Keratinocyte (primary cell): ENCODE results near the gene RFC3. TPM values are rescaled to one million over a fixed set of nuclear protein-coding genes. Genes with fewer than 3 reads are reported as not detected.

ENCODE experiments used
- DNase-seq: peaks from one replicate; pipeline ENCODE4 v3.0.0-alpha.2; 2011; ENCODE audit warnings: low read depth, missing footprints, low spot score
- FAIRE-seq: peaks from 2 replicates; lab custom pipeline; 2011; peaks lifted over from hg19 to GRCh38; lab: Jason Lieb, UNC
- H2AFZ ChIP-seq: 2 replicates; pipeline ENCODE4 v1.6.0; 2012; ENCODE audit warnings: low read length, control low read depth, inconsistent platforms; ENCODE audit not compliant: control insufficient read depth
- H3K27ac ChIP-seq: 2 replicates; pipeline ENCODE4 v1.5.1; 2011; ENCODE audit warnings: low read length; ENCODE audit not compliant: control insufficient read depth, insufficient read depth
- H3K27me3 ChIP-seq: 3 replicates; pipeline ENCODE4 v1.6.0; 2011; ENCODE audit warnings: low read length; ENCODE audit not compliant: control insufficient read depth, insufficient read depth; ENCODE audit errors: extremely low read depth
- H3K36me3 ChIP-seq, 2 experiments: 2 replicates in 1 of 2; 3 replicates in 1 of 2; pipeline ENCODE4 v1.5.1; 2011; ENCODE audit warnings: low read length in 2 of 2, mild to moderate bottlenecking in 1 of 2; ENCODE audit not compliant: control insufficient read depth in 2 of 2, insufficient read depth in 2 of 2; ENCODE audit errors: extremely low read depth in 1 of 2
- H3K4me1 ChIP-seq: 3 replicates; pipeline ENCODE4 v1.5.1; 2011; ENCODE audit warnings: low read length; ENCODE audit not compliant: control insufficient read depth, insufficient read depth; ENCODE audit errors: extremely low read depth
- H3K4me2 ChIP-seq: 3 replicates; pipeline ENCODE4 v1.6.0; 2011; ENCODE audit warnings: low read depth, low read length; ENCODE audit not compliant: control insufficient read depth, insufficient read depth; ENCODE audit errors: extremely low read depth
- H3K4me3 ChIP-seq, 3 experiments: fragments of 200-600 bp in 1 of 3; sonication (generic) in 1 of 3; 2 replicates in 2 of 3; 3 replicates in 1 of 3; pipeline ENCODE4 v1.5.1; 2011 to 2016; ENCODE audit warnings: low read length in 3 of 3, mild to moderate bottlenecking in 3 of 3, control low read depth in 2 of 3, inconsistent platforms in 1 of 3, low read depth in 1 of 3, mixed read lengths in 1 of 3, mixed run types in 1 of 3, moderate library complexity in 1 of 3; ENCODE audit not compliant: control insufficient read depth in 2 of 3, insufficient read depth in 2 of 3; ENCODE audit errors: extremely low read depth in 1 of 3
- H3K79me2 ChIP-seq: 2 replicates; pipeline ENCODE4 v1.6.0; 2012; ENCODE audit warnings: low read length; ENCODE audit not compliant: control insufficient read depth, insufficient read depth
- H3K9ac ChIP-seq: 3 replicates; pipeline ENCODE4 v1.6.0; 2011; ENCODE audit warnings: low read length; ENCODE audit not compliant: control insufficient read depth, insufficient read depth; ENCODE audit errors: extremely low read depth
- H3K9me1 ChIP-seq: 3 replicates; pipeline ENCODE4 v1.6.0; 2011; ENCODE audit warnings: low read length; ENCODE audit not compliant: control insufficient read depth, insufficient read depth; ENCODE audit errors: extremely low read depth
- H3K9me3 ChIP-seq: 2 replicates; pipeline ENCODE4 v1.5.1; 2012; ENCODE audit warnings: low read depth, low read length; ENCODE audit not compliant: control insufficient read depth
- H4K20me1 ChIP-seq: 3 replicates; pipeline ENCODE4 v1.6.0; 2011; ENCODE audit warnings: low read length; ENCODE audit not compliant: control insufficient read depth, insufficient read depth; ENCODE audit errors: extremely low read depth
- CTCF ChIP-seq, 3 experiments: IDR thresholded peaks in 1 of 3; conservative IDR thresholded peaks in 1 of 3; optimal IDR thresholded peaks in 1 of 3; 2 replicates in 2 of 3; 3 replicates in 1 of 3; pipeline versions ENCODE3 to v1.5.1; 2011; ENCODE audit warnings: low read length in 3 of 3, mild to moderate bottlenecking in 3 of 3, moderate library complexity in 2 of 3, control low read depth in 1 of 3, inconsistent platforms in 1 of 3; ENCODE audit not compliant: insufficient read depth in 2 of 3; ENCODE audit errors: extremely low read depth in 1 of 3
- EZH2 ChIP-seq: IDR thresholded peaks from one replicate; pipeline ENCODE4 v1.6.1; 2012; ENCODE audit warnings: inconsistent platforms, mild to moderate bottlenecking, low read length, moderate library complexity
- dilution Hi-C: fragments of 300-500 bp; cut with MboI; formaldehyde crosslinking; loops from one replicate; pipeline ENCODE4 v1.7.0; 2020; ENCODE audit warnings: low sequenced_read_pairs; ENCODE audit not compliant: extremely low pct_ligation_motif_present
- polyA plus RNA-seq, 5 experiments: library from polyadenylated mRNA; depleted of rRNA in 3 of 5; stranded (reverse) in 3 of 5; stranded (forward) in 1 of 5; unstranded in 1 of 5; fragments of >200 nt; gene quantifications; 1 replicate in 1 of 5; 2 replicates in 3 of 5; 3 replicates in 1 of 5; pipeline versions ENCODE4 v1.2.1 to v1.2.3, GENCODE V29; 2011 to 2012; ENCODE audit warnings: missing spikeins in 2 of 5, low read depth in 1 of 5, low replicate concordance in 1 of 5

The RFC3 gene
- polyA plus RNA-seq, 1 donor (not counting 4 experiments of a cell fraction or from before 2014, with no cell fraction given), result 20.8 TPM

- DNase-seq, result no peak
- H3K36me3 ChIP-seq, result no peaks in the 10 kb centered on the region
- dilution Hi-C loops, result no loop called here
Measured at GRCh38 chr13:33863188-33863789, 45.3 kb downstream of the RFC3 start.

DNA sequence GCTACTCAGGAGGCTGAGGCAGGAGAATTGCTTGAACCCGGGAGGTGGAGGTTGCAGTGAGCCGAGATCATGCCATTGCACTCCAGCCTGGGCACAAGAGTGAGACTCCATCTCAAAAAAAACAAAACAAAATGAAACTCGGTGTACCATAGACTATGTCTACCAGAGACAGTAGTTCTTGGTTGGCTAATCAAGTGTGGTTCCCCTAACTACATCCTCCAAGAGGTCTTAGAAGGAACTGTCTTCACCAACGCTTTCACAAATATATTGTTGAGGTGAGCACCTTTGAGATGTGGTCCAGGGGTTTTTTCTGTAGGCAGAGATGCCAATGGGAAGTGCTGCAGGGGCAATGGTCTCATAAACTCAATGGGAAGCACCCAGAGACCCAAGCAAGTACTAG, 48.0 kb downstream of the RFC3 start:
- H4K20me1 ChIP-seq, result no peaks in the 10 kb centered on the region
- dilution Hi-C loops, result no loop called here
- H3K4me1 ChIP-seq, result no peaks in the 10 kb centered on the region
- FAIRE-seq, result no peak
- no peak overlapping the region for H3K9ac ChIP-seq
- DNase-seq, result no peak
- H3K27ac ChIP-seq, result no peak overlapping the region
- no peaks in the 10 kb centered on the region for H3K27me3 ChIP-seq
- H2AFZ ChIP-seq, result no peak overlapping the region
- no peak overlapping the region for H3K4me2 ChIP-seq
- H3K79me2 ChIP-seq, result no peaks in the 10 kb centered on the region
- TF ChIP-seq CTCF (optimal IDR thresholded peaks at IDR 0.05 in 1 of 3, IDR thresholded peaks at IDR 0.05 in 1 of 3, conservative IDR thresholded peaks at IDR 0.05 in 1 of 3; ENCODE audit: extremely low read depth in 1 of 3, insufficient read depth in 2 of 3, low read length in 3 of 3) (no peak), EZH2 (no peak)
- no peaks in the 10 kb centered on the region for H3K9me1 ChIP-seq
- no peaks in the 10 kb centered on the region for H3K9me3 ChIP-seq
- no peaks in the 10 kb centered on the region for H3K36me3 ChIP-seq
- H3K4me3 ChIP-seq, result no peak overlapping the region

More at GRCh38 chr13:33863188-33863789, 45.3 kb downstream of the RFC3 start:
- no peaks in the 10 kb centered on the region for H3K27me3 ChIP-seq
- no peaks in the 10 kb centered on the region for H3K79me2 ChIP-seq
- H3K9me3 ChIP-seq, result no peaks in the 10 kb centered on the region
- H3K4me3 ChIP-seq, result no peak overlapping the region
- no peak overlapping the region for H2AFZ ChIP-seq
- no peak overlapping the region for H3K4me2 ChIP-seq
- peak; percentile 52 for FAIRE-seq
- peaks cover 13% of the 10 kb centered on the region for H3K4me1 ChIP-seq
- H4K20me1 ChIP-seq, result no peaks in the 10 kb centered on the region
- H3K9ac ChIP-seq, result no peak overlapping the region
- H3K9me1 ChIP-seq, result no peaks in the 10 kb centered on the region
- H3K27ac ChIP-seq, result no peak overlapping the region
- TF ChIP-seq CTCF (optimal IDR thresholded peaks at IDR 0.05 in 1 of 3, IDR thresholded peaks at IDR 0.05 in 1 of 3, conservative IDR thresholded peaks at IDR 0.05 in 1 of 3; ENCODE audit: extremely low read depth in 1 of 3, insufficient read depth in 2 of 3, low read length in 3 of 3) (no peak), EZH2 (no peak)
